Liver (tissue), 9 donors: ENCODE measurements around the gene DLEC1. TPM values are rescaled to one million over a fixed set of nuclear protein-coding genes. Genes with fewer than 3 reads are reported as not detected.

Experiments used
- DNase-seq: peaks from one replicate; pipeline ENCODE4 v3.0.0-alpha.2; 2017; ENCODE audit warnings: low spot score
- H3K27ac ChIP-seq, 2 donors: one replicate each; pipeline ENCODE4 v1.7.0; 2013; ENCODE audit warnings: inconsistent platforms in 2 of 2, low read length in 2 of 2, control low read depth in 1 of 2, low read depth in 1 of 2, mild to moderate bottlenecking in 1 of 2
- H3K27me3 ChIP-seq, 4 donors: one replicate each; pipeline versions ENCODE4 v1.6.1 to v1.7.0; 2013; ENCODE audit warnings: low read length in 3 of 4, inconsistent platforms in 1 of 4, mild to moderate bottlenecking in 1 of 4, moderate library complexity in 1 of 4; ENCODE audit not compliant: control insufficient read depth in 4 of 4, insufficient read depth in 4 of 4
- H3K36me3 ChIP-seq, 4 donors: one replicate each; pipeline versions ENCODE4 v1.6.1 to v1.7.0; 2013; ENCODE audit warnings: low read length in 3 of 4, mild to moderate bottlenecking in 3 of 4, low read depth in 1 of 4, moderate library complexity in 1 of 4; ENCODE audit not compliant: control insufficient read depth in 4 of 4, insufficient read depth in 3 of 4
- H3K4me1 ChIP-seq, 4 donors: one replicate each; pipeline versions ENCODE4 v1.6.1 to v1.7.0; 2013; ENCODE audit warnings: low read length in 3 of 4, mild to moderate bottlenecking in 3 of 4, moderate library complexity in 1 of 4; ENCODE audit not compliant: control insufficient read depth in 4 of 4, insufficient read depth in 4 of 4
- H3K4me3 ChIP-seq, 3 donors: one replicate each; pipeline versions ENCODE4 v1.6.1 to v1.7.0; 2013; ENCODE audit warnings: low read length in 3 of 3, control low read depth in 1 of 3, low read depth in 1 of 3, mild to moderate bottlenecking in 1 of 3
- H3K9ac ChIP-seq, 2 donors: one replicate each; pipeline ENCODE4 v1.7.0; 2013; ENCODE audit warnings: low read length in 2 of 2, mild to moderate bottlenecking in 2 of 2, moderate library complexity in 2 of 2, control low read depth in 1 of 2, low read depth in 1 of 2
- H3K9me3 ChIP-seq, 4 donors: one replicate each; pipeline versions ENCODE4 v1.6.1 to v1.7.0; 2013; ENCODE audit warnings: low read length in 3 of 4; ENCODE audit not compliant: control insufficient read depth in 4 of 4
- EGR1 ChIP-seq, 2 donors: IDR thresholded peaks; 2 replicates each; pipeline ENCODE4 v1.6.1; 2016 to 2018; ENCODE audit warnings: antibody characterized with exemption in 2 of 2, low read depth in 2 of 2
- FOXA1 ChIP-seq: IDR thresholded peaks from 2 replicates; pipeline ENCODE4 v1.6.1; 2016; ENCODE audit warnings: antibody characterized with exemption
- FOXA2 ChIP-seq: IDR thresholded peaks from 2 replicates; pipeline ENCODE4 v1.6.1; 2016; ENCODE audit warnings: antibody characterized with exemption
- GABPA ChIP-seq, 2 donors: IDR thresholded peaks in 1 of 2; conservative IDR thresholded peaks in 1 of 2; 2 replicates each; pipeline ENCODE4 v1.6.1; 2016; ENCODE audit warnings: antibody characterized with exemption in 2 of 2, mild to moderate bottlenecking in 1 of 2, moderate library complexity in 1 of 2
- HNF4A ChIP-seq, 2 donors: conservative IDR thresholded peaks; 2 replicates each; pipeline ENCODE4 v1.6.1; 2016; ENCODE audit warnings: antibody characterized with exemption in 2 of 2, mild to moderate bottlenecking in 2 of 2
- HNF4G ChIP-seq: IDR thresholded peaks from 2 replicates; pipeline ENCODE4 v1.6.1; 2016; ENCODE audit warnings: antibody characterized with exemption
- JUND ChIP-seq, 2 donors: IDR thresholded peaks; 2 replicates each; pipeline ENCODE4 v1.6.1; 2016; ENCODE audit warnings: antibody characterized with exemption in 2 of 2
- NR2F2 ChIP-seq: IDR thresholded peaks from 2 replicates; pipeline ENCODE4 v1.6.1; 2016; ENCODE audit warnings: antibody characterized with exemption
- RAD21 ChIP-seq, 2 donors: IDR thresholded peaks; 2 replicates each; pipeline ENCODE4 v1.6.1; 2016; ENCODE audit warnings: antibody characterized with exemption in 2 of 2, mild to moderate bottlenecking in 2 of 2
- RXRA ChIP-seq, 2 donors: IDR thresholded peaks; 2 replicates each; pipeline ENCODE4 v1.6.1; 2017 to 2018; ENCODE audit warnings: antibody characterized with exemption in 2 of 2, mild to moderate bottlenecking in 1 of 2
- SP1 ChIP-seq: IDR thresholded peaks from 2 replicates; pipeline ENCODE4 v1.6.1; 2018; ENCODE audit warnings: antibody characterized with exemption, mild to moderate bottlenecking
- TAF1 ChIP-seq: conservative IDR thresholded peaks from 2 replicates; pipeline ENCODE4 v1.6.1; 2016; ENCODE audit warnings: antibody characterized with exemption, mild to moderate bottlenecking
- YY1 ChIP-seq: IDR thresholded peaks from 2 replicates; pipeline ENCODE4 v1.6.1; 2016; ENCODE audit warnings: antibody characterized with exemption, mild to moderate bottlenecking
- WGBS: extraction: QIAGEN DNeasy Blood & Tissue Kit; methylation state at CpG from one replicate; pipeline ENCODE4 v1.1.7; 2013; 5-methylcytosine and 5-hydroxymethylcytosine counted together
- polyA plus RNA-seq, 2 donors: library from polyadenylated mRNA; stranded (reverse) in 1 of 2; unstranded in 1 of 2; fragments of 200-250 nt in 1 of 2; fragments of >200 nt in 1 of 2; fragmentation: Nextera tagmentation in 1 of 2; extraction: Ambion mirVana in 1 of 2; gene quantifications; one replicate each; pipeline versions ENCODE4 v1.2.1 to v1.2.3, GENCODE V29; 2013 to 2015
- total RNA-seq, 2 donors: library from RNA; depleted of rRNA; stranded (reverse); fragments of >200 nt; gene quantifications; one replicate each; pipeline ENCODE4 v1.2.3, GENCODE V29; 2014
- TF ChIP-seq, protein P1 (sequence below): IDR thresholded peaks from 2 replicates; pipeline ENCODE4 v1.6.1; 2016; ENCODE audit warnings: antibody characterized with exemption
- TF ChIP-seq, protein P2 (sequence below): IDR thresholded peaks from 2 replicates; pipeline ENCODE4 v1.6.1; 2016; ENCODE audit warnings: antibody characterized with exemption, mild to moderate bottlenecking
- TF ChIP-seq, protein P3 (sequence below): IDR thresholded peaks from 2 replicates; pipeline ENCODE4 v1.6.1; 2016; ENCODE audit warnings: antibody characterized with exemption
- TF ChIP-seq, protein P4 (sequence below): fragments of 150-350 bp; IDR thresholded peaks from 2 replicates; pipeline ENCODE4 v1.5.1; 2017; ENCODE audit warnings: improper control_type of control experiment, low read depth, low read length; ENCODE audit not compliant: missing input control
- TF ChIP-seq, protein P5 (sequence below): IDR thresholded peaks from 2 replicates; pipeline ENCODE4 v1.6.1; 2016; ENCODE audit warnings: antibody characterized with exemption
- donor health status: healthy.
- donor health status: healthy.
- donor health status: healthy.
- donor health status: healthy.
- donor health status: healthy.

Gene DLEC1
- total and polyA plus RNA-seq, 4 donors, result 0.09 to 0.63 (median 0.30) TPM

DNA sequence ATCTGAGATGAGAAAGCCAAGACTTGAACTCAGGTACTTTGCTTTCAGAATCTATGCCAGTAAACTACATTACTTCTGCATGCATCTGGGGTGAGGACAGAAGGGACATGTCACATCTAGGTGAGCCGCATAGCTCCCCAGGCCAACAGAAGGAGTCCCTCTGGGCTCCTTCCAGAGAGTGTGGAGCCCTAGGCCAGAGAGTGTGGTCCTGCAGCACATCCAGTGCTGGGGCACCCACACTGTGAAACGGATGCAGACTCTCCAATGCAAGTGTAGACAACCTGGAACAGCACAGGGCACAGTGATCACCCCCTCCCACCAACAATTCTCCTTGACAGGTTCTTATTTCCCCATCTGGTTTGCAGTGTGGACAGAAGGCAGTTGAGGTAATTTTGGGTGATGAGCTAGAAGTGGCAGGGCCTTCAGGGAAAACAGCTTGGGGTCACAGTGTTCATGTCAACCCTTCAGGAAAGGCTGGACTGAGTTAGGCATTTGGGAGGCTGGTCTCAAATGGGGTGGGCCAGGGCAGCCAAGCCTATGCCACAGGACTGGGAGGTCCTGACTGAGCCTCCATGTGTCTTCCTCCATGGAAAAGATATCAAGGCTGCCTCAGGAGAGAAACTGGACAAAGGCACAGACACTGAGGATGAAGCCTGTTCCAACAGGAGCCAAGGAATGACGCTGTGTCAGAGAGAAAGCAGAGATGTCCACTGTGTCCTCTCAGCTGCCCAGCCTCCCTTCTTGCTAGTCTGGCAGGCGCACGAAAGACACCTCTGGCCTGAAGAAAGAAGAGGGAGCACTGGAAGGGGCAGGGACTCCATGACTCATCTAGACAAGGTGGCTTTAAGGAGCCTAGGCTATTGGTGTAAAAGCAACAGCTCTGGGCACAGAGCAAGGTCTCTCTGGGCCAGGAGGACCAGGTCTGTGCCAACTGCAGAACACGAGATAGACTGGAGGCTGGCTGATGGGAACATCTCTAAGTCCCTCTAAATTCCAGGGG lies 11.2 kb upstream of the DLEC1 start:
- 93% methylated on average over 6 of the region's 6 CpGs for WGBS
- Histone ChIP-seq H3K9me3 (no peaks in the 10 kb centered on the region), H3K4me3 (no peak overlapping the region), H3K36me3 (no peaks in the 10 kb centered on the region), H3K4me1 (peaks cover 2 to 32% (median 17%) of the 10 kb centered on the region in 4 donors), H3K27ac (no peak overlapping the region), H3K9ac (no peak overlapping the region), H3K27me3 (no peaks in the 10 kb centered on the region)
- DNase-seq, result no peak
- TF ChIP-seq HNF4A (conservative IDR thresholded peaks at IDR 0.05), result no peak
- TF ChIP-seq, protein P1, sequence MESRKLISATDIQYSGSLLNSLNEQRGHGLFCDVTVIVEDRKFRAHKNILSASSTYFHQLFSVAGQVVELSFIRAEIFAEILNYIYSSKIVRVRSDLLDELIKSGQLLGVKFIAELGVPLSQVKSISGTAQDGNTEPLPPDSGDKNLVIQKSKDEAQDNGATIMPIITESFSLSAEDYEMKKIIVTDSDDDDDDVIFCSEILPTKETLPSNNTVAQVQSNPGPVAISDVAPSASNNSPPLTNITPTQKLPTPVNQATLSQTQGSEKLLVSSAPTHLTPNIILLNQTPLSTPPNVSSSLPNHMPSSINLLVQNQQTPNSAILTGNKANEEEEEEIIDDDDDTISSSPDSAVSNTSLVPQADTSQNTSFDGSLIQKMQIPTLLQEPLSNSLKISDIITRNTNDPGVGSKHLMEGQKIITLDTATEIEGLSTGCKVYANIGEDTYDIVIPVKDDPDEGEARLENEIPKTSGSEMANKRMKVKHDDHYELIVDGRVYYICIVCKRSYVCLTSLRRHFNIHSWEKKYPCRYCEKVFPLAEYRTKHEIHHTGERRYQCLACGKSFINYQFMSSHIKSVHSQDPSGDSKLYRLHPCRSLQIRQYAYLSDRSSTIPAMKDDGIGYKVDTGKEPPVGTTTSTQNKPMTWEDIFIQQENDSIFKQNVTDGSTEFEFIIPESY, result no peak
- TF ChIP-seq, protein P2, sequence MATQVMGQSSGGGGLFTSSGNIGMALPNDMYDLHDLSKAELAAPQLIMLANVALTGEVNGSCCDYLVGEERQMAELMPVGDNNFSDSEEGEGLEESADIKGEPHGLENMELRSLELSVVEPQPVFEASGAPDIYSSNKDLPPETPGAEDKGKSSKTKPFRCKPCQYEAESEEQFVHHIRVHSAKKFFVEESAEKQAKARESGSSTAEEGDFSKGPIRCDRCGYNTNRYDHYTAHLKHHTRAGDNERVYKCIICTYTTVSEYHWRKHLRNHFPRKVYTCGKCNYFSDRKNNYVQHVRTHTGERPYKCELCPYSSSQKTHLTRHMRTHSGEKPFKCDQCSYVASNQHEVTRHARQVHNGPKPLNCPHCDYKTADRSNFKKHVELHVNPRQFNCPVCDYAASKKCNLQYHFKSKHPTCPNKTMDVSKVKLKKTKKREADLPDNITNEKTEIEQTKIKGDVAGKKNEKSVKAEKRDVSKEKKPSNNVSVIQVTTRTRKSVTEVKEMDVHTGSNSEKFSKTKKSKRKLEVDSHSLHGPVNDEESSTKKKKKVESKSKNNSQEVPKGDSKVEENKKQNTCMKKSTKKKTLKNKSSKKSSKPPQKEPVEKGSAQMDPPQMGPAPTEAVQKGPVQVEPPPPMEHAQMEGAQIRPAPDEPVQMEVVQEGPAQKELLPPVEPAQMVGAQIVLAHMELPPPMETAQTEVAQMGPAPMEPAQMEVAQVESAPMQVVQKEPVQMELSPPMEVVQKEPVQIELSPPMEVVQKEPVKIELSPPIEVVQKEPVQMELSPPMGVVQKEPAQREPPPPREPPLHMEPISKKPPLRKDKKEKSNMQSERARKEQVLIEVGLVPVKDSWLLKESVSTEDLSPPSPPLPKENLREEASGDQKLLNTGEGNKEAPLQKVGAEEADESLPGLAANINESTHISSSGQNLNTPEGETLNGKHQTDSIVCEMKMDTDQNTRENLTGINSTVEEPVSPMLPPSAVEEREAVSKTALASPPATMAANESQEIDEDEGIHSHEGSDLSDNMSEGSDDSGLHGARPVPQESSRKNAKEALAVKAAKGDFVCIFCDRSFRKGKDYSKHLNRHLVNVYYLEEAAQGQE, result no peak
- TF ChIP-seq EGR1 (IDR thresholded peaks at IDR 0.05; ENCODE audit: low read depth in 2 of 2), result no peak
- TF ChIP-seq, protein P3, sequence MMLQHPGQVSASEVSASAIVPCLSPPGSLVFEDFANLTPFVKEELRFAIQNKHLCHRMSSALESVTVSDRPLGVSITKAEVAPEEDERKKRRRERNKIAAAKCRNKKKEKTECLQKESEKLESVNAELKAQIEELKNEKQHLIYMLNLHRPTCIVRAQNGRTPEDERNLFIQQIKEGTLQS, result no peak
- no peak for TF ChIP-seq FOXA2
- TF ChIP-seq JUND (IDR thresholded peaks at IDR 0.05), result no peak
- TF ChIP-seq TAF1, result no peak
- TF ChIP-seq RXRA (IDR thresholded peaks at IDR 0.05), result no peak
- TF ChIP-seq GABPA (IDR thresholded peaks at IDR 0.05 in 1 of 2, conservative IDR thresholded peaks at IDR 0.05 in 1 of 2), result no peak
- no peak for TF ChIP-seq HNF4G
- TF ChIP-seq NR2F2, result no peak
- TF ChIP-seq RAD21 (IDR thresholded peaks at IDR 0.05), result no peak
- no peak for TF ChIP-seq FOXA1
- TF ChIP-seq, protein P4, sequence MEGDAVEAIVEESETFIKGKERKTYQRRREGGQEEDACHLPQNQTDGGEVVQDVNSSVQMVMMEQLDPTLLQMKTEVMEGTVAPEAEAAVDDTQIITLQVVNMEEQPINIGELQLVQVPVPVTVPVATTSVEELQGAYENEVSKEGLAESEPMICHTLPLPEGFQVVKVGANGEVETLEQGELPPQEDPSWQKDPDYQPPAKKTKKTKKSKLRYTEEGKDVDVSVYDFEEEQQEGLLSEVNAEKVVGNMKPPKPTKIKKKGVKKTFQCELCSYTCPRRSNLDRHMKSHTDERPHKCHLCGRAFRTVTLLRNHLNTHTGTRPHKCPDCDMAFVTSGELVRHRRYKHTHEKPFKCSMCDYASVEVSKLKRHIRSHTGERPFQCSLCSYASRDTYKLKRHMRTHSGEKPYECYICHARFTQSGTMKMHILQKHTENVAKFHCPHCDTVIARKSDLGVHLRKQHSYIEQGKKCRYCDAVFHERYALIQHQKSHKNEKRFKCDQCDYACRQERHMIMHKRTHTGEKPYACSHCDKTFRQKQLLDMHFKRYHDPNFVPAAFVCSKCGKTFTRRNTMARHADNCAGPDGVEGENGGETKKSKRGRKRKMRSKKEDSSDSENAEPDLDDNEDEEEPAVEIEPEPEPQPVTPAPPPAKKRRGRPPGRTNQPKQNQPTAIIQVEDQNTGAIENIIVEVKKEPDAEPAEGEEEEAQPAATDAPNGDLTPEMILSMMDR, result no peak
- no peak for TF ChIP-seq YY1
- TF ChIP-seq SP1, result no peak
- TF ChIP-seq, protein P5, sequence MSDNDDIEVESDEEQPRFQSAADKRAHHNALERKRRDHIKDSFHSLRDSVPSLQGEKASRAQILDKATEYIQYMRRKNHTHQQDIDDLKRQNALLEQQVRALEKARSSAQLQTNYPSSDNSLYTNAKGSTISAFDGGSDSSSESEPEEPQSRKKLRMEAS, result no peak
